GM23338 (cell line): ENCODE data around the gene MBD5. TPM values are rescaled to one million over a fixed set of nuclear protein-coding genes. Genes with fewer than 3 reads are reported as not detected.

Experiments
- ATAC-seq: fragments of 200-7000 bp; cut with Tn5 transposase; 3 replicates; pipeline ENCODE4 v1.9.1; 2020
- DNase-seq: peaks from one replicate; pipeline ENCODE4 v3.0.0-alpha.2; 2015; ENCODE audit warnings: low spot score
- H2AFZ ChIP-seq: fragments of 200-600 bp; sonication (generic); 2 replicates; pipeline ENCODE4 v1.8.0; 2016; ENCODE audit warnings: antibody characterized with exemption, mild to moderate bottlenecking, moderate library complexity
- H3F3A ChIP-seq: fragments of 200-600 bp; sonication (generic); replicated peaks from 2 replicates; pipeline ENCODE4 v1.8.0; 2017; ENCODE audit warnings: antibody characterized with exemption, mixed run types, low read depth
- H3K27ac ChIP-seq: fragments of 200-600 bp; sonication (generic); 2 replicates; pipeline ENCODE4 v1.6.1; 2016; ENCODE audit warnings: low read depth
- H3K27me3 ChIP-seq: fragments of 200-600 bp; sonication (generic); 2 replicates; pipeline ENCODE4 v1.8.0; 2016; ENCODE audit warnings: mild to moderate bottlenecking, mixed run types, moderate library complexity; ENCODE audit not compliant: insufficient read depth
- H3K36me3 ChIP-seq: fragments of 200-600 bp; sonication (generic); 2 replicates; pipeline ENCODE4 v1.8.0; 2016; ENCODE audit warnings: mild to moderate bottlenecking; ENCODE audit not compliant: insufficient read depth
- H3K4me1 ChIP-seq: fragments of 200-600 bp; sonication (generic); 2 replicates; pipeline ENCODE4 v1.8.0; 2016; ENCODE audit warnings: mild to moderate bottlenecking, moderate library complexity; ENCODE audit not compliant: insufficient read depth
- H3K4me2 ChIP-seq: fragments of 200-600 bp; sonication (generic); 2 replicates; pipeline ENCODE4 v1.7.1; 2017; ENCODE audit warnings: mixed run types
- H3K4me3 ChIP-seq: fragments of 200-600 bp; sonication (generic); 2 replicates; pipeline ENCODE4 v1.6.1; 2016; ENCODE audit warnings: mixed run types
- H3K79me2 ChIP-seq: fragments of 200-600 bp; sonication (generic); replicated peaks from 2 replicates; pipeline ENCODE4 v1.8.0; 2017; ENCODE audit warnings: mild to moderate bottlenecking; ENCODE audit not compliant: insufficient read depth
- H3K9me2 ChIP-seq: fragments of 200-600 bp; sonication (generic); 2 replicates; pipeline ENCODE4 v1.8.0; 2017; ENCODE audit not compliant: insufficient read depth
- H4K20me1 ChIP-seq: fragments of 200-600 bp; sonication (generic); replicated peaks from 2 replicates; pipeline ENCODE4 v1.8.0; 2017; ENCODE audit warnings: mild to moderate bottlenecking; ENCODE audit not compliant: insufficient read depth
- H3K27ac Mint-ChIP-seq: 2 replicates; pipeline ENCODE4 v1.8.0; 2020; ENCODE audit warnings: inconsistent platforms, mild to moderate bottlenecking, moderate library complexity, mixed read lengths
- H3K27me3 Mint-ChIP-seq: 3 replicates; pipeline ENCODE4 v1.8.0; 2022; ENCODE audit warnings: low read depth, mild to moderate bottlenecking, moderate library complexity, mixed read lengths, inconsistent platforms; ENCODE audit not compliant: insufficient read depth, poor library complexity
- H3K36me3 Mint-ChIP-seq: 3 replicates; pipeline ENCODE4 v1.8.0; 2021; ENCODE audit warnings: low read depth, mild to moderate bottlenecking, inconsistent platforms, moderate library complexity, mixed read lengths
- H3K4me1 Mint-ChIP-seq: 3 replicates; pipeline ENCODE4 v1.8.0; 2020; ENCODE audit warnings: mild to moderate bottlenecking, inconsistent platforms, mixed read lengths
- H3K4me3 Mint-ChIP-seq: 3 replicates; pipeline ENCODE4 v1.8.0; 2021; ENCODE audit warnings: moderate library complexity, mild to moderate bottlenecking, inconsistent platforms, mixed read lengths
- H3K9me3 Mint-ChIP-seq: 3 replicates; pipeline ENCODE4 v1.8.0; 2020; ENCODE audit warnings: moderate library complexity, mild to moderate bottlenecking, inconsistent platforms, mixed read lengths
- JUNB ChIP-seq: IDR thresholded peaks from one replicate; pipeline ENCODE4 v1.6.1; 2016; ENCODE audit warnings: antibody characterized with exemption; ENCODE audit not compliant: unreplicated experiment
- NANOG ChIP-seq: IDR thresholded peaks from 2 replicates; pipeline ENCODE4 v1.6.1; 2016; ENCODE audit warnings: antibody characterized with exemption, borderline replicate concordance
- STAT1 ChIP-seq: IDR thresholded peaks from one replicate; pipeline ENCODE4 v1.6.1; 2016; ENCODE audit warnings: antibody characterized with exemption; ENCODE audit not compliant: unreplicated experiment
- ZNF331 ChIP-seq: fragments of 250-450 bp; sonication (Bioruptor Pico); IDR thresholded peaks from 2 replicates; pipeline ENCODE4 v1.5.0; 2020; ENCODE audit warnings: low read depth, mild to moderate bottlenecking, moderate library complexity
- polyA plus RNA-seq: library from polyadenylated mRNA; unstranded; fragments of >200 nt; fragmentation: Nextera tagmentation; extraction: Ambion mirVana; gene quantifications from 2 replicates; pipeline ENCODE4 v1.2.1, GENCODE V29; 2016
- total RNA-seq: library from RNA; depleted of rRNA; stranded (reverse); fragments of >200 nt; shearing (Covaris generic); gene quantifications from 2 replicates; pipeline ENCODE4 v1.2.3, GENCODE V29; 2014
- TF ChIP-seq, protein P1 (sequence below): fragments of 250-450 bp; sonication (Bioruptor Pico); IDR thresholded peaks from 2 replicates; pipeline ENCODE4 v1.5.0; 2020; ENCODE audit warnings: mild to moderate bottlenecking, moderate library complexity
- TF ChIP-seq, protein P2 (sequence below): IDR thresholded peaks from 2 replicates; pipeline ENCODE4 v1.6.1; 2016; ENCODE audit warnings: antibody characterized with exemption

The MBD5 gene
- total and polyA plus RNA-seq, 2 experiments from 2014 or later = 16.2 to 23.1 TPM

GRCh38 chr2:148490840-148491439, 470.0 kb downstream of the MBD5 start (continued):
- TF ChIP-seq, protein P1, sequence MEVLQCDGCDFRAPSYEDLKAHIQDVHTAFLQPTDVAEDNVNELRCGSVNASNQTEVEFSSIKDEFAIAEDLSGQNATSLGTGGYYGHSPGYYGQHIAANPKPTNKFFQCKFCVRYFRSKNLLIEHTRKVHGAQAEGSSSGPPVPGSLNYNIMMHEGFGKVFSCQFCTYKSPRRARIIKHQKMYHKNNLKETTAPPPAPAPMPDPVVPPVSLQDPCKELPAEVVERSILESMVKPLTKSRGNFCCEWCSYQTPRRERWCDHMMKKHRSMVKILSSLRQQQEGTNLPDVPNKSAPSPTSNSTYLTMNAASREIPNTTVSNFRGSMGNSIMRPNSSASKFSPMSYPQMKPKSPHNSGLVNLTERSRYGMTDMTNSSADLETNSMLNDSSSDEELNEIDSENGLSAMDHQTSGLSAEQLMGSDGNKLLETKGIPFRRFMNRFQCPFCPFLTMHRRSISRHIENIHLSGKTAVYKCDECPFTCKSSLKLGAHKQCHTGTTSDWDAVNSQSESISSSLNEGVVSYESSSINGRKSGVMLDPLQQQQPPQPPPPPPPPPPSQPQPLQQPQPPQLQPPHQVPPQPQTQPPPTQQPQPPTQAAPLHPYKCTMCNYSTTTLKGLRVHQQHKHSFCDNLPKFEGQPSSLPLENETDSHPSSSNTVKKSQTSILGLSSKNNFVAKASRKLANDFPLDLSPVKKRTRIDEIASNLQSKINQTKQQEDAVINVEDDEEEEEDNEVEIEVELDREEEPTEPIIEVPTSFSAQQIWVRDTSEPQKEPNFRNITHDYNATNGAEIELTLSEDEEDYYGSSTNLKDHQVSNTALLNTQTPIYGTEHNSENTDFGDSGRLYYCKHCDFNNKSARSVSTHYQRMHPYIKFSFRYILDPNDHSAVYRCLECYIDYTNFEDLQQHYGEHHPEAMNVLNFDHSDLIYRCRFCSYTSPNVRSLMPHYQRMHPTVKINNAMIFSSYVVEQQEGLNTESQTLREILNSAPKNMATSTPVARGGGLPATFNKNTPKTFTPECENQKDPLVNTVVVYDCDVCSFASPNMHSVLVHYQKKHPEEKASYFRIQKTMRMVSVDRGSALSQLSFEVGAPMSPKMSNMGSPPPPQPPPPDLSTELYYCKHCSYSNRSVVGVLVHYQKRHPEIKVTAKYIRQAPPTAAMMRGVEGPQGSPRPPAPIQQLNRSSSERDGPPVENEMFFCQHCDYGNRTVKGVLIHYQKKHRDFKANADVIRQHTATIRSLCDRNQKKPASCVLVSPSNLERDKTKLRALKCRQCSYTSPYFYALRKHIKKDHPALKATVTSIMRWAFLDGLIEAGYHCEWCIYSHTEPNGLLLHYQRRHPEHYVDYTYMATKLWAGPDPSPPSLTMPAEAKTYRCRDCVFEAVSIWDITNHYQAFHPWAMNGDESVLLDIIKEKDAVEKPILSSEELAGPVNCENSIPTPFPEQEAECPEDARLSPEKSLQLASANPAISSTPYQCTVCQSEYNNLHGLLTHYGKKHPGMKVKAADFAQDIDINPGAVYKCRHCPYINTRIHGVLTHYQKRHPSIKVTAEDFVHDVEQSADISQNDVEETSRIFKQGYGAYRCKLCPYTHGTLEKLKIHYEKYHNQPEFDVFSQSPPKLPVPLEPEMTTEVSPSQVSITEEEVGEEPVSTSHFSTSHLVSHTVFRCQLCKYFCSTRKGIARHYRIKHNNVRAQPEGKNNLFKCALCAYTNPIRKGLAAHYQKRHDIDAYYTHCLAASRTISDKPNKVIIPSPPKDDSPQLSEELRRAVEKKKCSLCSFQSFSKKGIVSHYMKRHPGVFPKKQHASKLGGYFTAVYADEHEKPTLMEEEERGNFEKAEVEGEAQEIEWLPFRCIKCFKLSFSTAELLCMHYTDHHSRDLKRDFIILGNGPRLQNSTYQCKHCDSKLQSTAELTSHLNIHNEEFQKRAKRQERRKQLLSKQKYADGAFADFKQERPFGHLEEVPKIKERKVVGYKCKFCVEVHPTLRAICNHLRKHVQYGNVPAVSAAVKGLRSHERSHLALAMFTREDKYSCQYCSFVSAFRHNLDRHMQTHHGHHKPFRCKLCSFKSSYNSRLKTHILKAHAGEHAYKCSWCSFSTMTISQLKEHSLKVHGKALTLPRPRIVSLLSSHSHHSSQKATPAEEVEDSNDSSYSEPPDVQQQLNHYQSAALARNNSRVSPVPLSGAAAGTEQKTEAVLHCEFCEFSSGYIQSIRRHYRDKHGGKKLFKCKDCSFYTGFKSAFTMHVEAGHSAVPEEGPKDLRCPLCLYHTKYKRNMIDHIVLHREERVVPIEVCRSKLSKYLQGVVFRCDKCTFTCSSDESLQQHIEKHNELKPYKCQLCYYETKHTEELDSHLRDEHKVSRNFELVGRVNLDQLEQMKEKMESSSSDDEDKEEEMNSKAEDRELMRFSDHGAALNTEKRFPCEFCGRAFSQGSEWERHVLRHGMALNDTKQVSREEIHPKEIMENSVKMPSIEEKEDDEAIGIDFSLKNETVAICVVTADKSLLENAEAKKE (CRISPR knock-in tag) = no peak
- TF ChIP-seq NANOG (no peak), ZNF331 (CRISPR knock-in tag) (no peak), STAT1 (no peak)
- TF ChIP-seq, protein P2, sequence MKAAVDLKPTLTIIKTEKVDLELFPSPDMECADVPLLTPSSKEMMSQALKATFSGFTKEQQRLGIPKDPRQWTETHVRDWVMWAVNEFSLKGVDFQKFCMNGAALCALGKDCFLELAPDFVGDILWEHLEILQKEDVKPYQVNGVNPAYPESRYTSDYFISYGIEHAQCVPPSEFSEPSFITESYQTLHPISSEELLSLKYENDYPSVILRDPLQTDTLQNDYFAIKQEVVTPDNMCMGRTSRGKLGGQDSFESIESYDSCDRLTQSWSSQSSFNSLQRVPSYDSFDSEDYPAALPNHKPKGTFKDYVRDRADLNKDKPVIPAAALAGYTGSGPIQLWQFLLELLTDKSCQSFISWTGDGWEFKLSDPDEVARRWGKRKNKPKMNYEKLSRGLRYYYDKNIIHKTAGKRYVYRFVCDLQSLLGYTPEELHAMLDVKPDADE = no peak

- Histone ChIP-seq H4K20me1 (no peaks in the 10 kb centered on the region), H3K36me3 (no peaks in the 10 kb centered on the region), H3F3A (no peaks in the 10 kb centered on the region), H3K27me3 (no peaks in the 10 kb centered on the region), H3K27ac (no peak overlapping the region), H3K4me1 (no peaks in the 10 kb centered on the region; the same call in none of the 2 replicates), H3K4me3 (no peak overlapping the region), H3K9me2 (peaks cover 14% of the 10 kb centered on the region; the same call in 1 of the 2 replicates), H3K4me2 (no peak overlapping the region), H2AFZ (no peak overlapping the region), H3K79me2 (no peaks in the 10 kb centered on the region)
- H3K27ac Mint-ChIP-seq = no peak overlapping the region
- H3K4me1 Mint-ChIP-seq = peaks cover 18% of the 10 kb centered on the region; the same call in 2 of the 3 replicates
- DNase-seq (no peak), ATAC-seq (no peak)
- H3K27me3 Mint-ChIP-seq = peaks cover 3% of the 10 kb centered on the region
- H3K4me3 Mint-ChIP-seq = no peak overlapping the region
- peaks cover 4% of the 10 kb centered on the region; the same call in 1 of the 3 replicates for H3K36me3 Mint-ChIP-seq
- no peaks in the 10 kb centered on the region for H3K9me3 Mint-ChIP-seq
- TF ChIP-seq ZNF331 (CRISPR knock-in tag) (no peak), JUNB (no peak)
- TF ChIP-seq, protein P2 = no peak
These were observed 473.1 kb downstream of the MBD5 start for GRCh38 chr2:148493822-148494563.
